ENCODE measurements around the gene CFAP46. TPM values are rescaled to one million over a fixed set of nuclear protein-coding genes. Genes with fewer than 3 reads are reported as not detected.

Gene CFAP46
- total RNA-seq, 2 experiments from 2014 or later: not detected

DNA sequence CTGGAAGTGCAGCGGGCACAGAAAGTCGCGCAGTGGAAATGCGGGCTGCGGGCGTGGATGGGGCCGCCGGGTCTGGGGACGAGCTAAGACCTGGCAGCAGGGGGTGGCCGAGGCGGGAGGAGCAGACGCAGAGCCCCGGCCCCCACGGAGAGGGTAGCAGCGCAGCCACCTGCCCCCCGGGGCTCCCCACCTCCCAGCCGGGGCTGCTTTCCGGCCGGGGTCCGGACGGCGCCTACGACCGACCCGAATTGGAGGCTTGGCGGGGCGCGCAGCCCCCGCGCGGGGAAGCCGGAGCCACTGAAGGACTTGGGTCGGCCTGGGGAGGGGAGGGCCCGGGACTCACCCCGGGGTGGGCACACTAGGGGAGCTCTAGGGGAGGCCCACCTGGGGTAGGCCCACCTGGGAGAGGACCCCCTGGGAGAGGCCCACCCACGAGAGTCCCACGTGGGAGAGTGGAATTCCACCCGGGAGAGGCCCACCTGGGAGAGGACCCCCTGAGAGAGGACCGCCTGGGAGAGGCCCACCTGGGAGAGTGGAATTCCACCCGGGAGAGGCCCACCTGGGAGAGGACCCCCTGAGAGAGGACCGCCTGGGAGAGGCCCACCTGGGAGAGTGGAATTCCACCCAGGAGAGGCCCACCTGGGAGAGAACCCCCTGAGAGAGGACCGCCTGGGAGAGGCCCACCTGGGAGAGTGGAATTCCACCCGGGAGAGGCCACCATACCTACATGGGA, 854 bp upstream of the CFAP46 start:
- Mint-ChIP-seq H3K4me1 (ENCODE audit: low read depth) (peaks cover 4% of the 10 kb centered on the region), H3K4me3 (no peak overlapping the region), H3K27ac (no peak overlapping the region), H3K27me3 (peaks cover 68% of the 10 kb centered on the region), H3K9me3 (no peaks in the 10 kb centered on the region), H3K36me3 (ENCODE audit: low read depth) (no peaks in the 10 kb centered on the region)
- ATAC-seq (ENCODE audit: poor library complexity): no peak
- CTCF ChIA-PET: no interaction called here
- intact Hi-C loops (cut with DNase I, micrococcal nuclease): no loop called here
- no peak overlapping the region for H3K4me3 ChIP-seq (ENCODE audit: low read length)
- H3K27me3 ChIP-seq (ENCODE audit: control insufficient read depth in 1 of 2, insufficient read depth in 2 of 2, low read length in 2 of 2): peaks cover 34 to 50% of the 10 kb centered on the region in 2 experiments
- POLR2A ChIA-PET: no interaction called here
- TF ChIP-seq, protein P1, sequence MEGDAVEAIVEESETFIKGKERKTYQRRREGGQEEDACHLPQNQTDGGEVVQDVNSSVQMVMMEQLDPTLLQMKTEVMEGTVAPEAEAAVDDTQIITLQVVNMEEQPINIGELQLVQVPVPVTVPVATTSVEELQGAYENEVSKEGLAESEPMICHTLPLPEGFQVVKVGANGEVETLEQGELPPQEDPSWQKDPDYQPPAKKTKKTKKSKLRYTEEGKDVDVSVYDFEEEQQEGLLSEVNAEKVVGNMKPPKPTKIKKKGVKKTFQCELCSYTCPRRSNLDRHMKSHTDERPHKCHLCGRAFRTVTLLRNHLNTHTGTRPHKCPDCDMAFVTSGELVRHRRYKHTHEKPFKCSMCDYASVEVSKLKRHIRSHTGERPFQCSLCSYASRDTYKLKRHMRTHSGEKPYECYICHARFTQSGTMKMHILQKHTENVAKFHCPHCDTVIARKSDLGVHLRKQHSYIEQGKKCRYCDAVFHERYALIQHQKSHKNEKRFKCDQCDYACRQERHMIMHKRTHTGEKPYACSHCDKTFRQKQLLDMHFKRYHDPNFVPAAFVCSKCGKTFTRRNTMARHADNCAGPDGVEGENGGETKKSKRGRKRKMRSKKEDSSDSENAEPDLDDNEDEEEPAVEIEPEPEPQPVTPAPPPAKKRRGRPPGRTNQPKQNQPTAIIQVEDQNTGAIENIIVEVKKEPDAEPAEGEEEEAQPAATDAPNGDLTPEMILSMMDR (IDR thresholded peaks at IDR 0.05): no peak
- no peak overlapping the region for H3K27ac ChIP-seq (ENCODE audit: low read depth in 1 of 2, low read length in 2 of 2)
- H3K4me1 ChIP-seq (ENCODE audit: insufficient read depth, low read length): peaks cover 8% of the 10 kb centered on the region
- peak in 1 of 14 experiments; percentile 2 for DNase-seq
- no peaks in the 10 kb centered on the region for H3K36me3 ChIP-seq (ENCODE audit: insufficient read depth, low read length)
- H3K9me3 ChIP-seq (ENCODE audit: control insufficient read depth in 1 of 2, insufficient read depth in 1 of 2, low read length in 2 of 2): peaks cover 0 to 16% of the 10 kb centered on the region in 2 experiments

DNA sequence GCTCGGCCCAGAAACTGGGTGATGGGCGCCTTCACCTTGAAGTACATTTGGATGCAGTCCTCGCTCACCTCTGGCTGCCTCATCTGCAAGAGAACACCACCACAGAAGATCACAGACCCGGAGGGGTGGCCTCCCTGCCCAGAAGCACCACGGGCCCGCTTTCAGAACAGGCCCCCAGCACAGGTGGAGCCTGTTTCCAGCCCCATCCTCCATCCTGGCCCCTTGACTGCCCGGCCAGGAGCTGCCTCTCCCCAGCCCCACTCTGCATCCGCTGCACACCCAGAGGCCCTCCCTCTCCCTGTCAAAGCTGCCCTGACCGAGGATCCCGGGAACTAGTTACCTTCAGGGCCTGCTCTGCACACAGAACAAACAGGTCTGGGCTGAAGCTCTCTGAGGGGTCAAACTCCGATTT, 724 bp downstream of the CFAP46 start:
- no peaks in the 10 kb centered on the region for H3K36me3 ChIP-seq (ENCODE audit: insufficient read depth, low read length)
- peaks cover 0 to 16% of the 10 kb centered on the region in 2 experiments for H3K9me3 ChIP-seq (ENCODE audit: control insufficient read depth in 1 of 2, insufficient read depth in 1 of 2, low read length in 2 of 2)
- H3K4me3 Mint-ChIP-seq: no peak overlapping the region
- TF ChIP-seq, protein P1 (IDR thresholded peaks at IDR 0.05): no peak
- H3K27me3 ChIP-seq (ENCODE audit: control insufficient read depth in 1 of 2, insufficient read depth in 2 of 2, low read length in 2 of 2): peaks cover 38 to 52% of the 10 kb centered on the region in 2 experiments
- no peak overlapping the region for H3K27ac ChIP-seq (ENCODE audit: low read depth in 1 of 2, low read length in 2 of 2)
- peaks cover 58% of the 10 kb centered on the region for H3K27me3 Mint-ChIP-seq
- peaks cover 8% of the 10 kb centered on the region for H3K4me1 ChIP-seq (ENCODE audit: insufficient read depth, low read length)
- no peaks in the 10 kb centered on the region for H3K36me3 Mint-ChIP-seq (ENCODE audit: low read depth)
- H3K27ac Mint-ChIP-seq: no peak overlapping the region
- H3K4me3 ChIP-seq (ENCODE audit: low read length): no peak overlapping the region
- H3K9me3 Mint-ChIP-seq: no peaks in the 10 kb centered on the region
- POLR2A ChIA-PET: no interaction called here
- no peak for ATAC-seq (ENCODE audit: poor library complexity)
- CTCF ChIA-PET: no interaction called here
- DNase-seq: peak in 1 of 14 experiments; percentile 3
- intact Hi-C loops (cut with DNase I, micrococcal nuclease): no loop called here
- peaks cover 4% of the 10 kb centered on the region for H3K4me1 Mint-ChIP-seq (ENCODE audit: low read depth)

DNA sequence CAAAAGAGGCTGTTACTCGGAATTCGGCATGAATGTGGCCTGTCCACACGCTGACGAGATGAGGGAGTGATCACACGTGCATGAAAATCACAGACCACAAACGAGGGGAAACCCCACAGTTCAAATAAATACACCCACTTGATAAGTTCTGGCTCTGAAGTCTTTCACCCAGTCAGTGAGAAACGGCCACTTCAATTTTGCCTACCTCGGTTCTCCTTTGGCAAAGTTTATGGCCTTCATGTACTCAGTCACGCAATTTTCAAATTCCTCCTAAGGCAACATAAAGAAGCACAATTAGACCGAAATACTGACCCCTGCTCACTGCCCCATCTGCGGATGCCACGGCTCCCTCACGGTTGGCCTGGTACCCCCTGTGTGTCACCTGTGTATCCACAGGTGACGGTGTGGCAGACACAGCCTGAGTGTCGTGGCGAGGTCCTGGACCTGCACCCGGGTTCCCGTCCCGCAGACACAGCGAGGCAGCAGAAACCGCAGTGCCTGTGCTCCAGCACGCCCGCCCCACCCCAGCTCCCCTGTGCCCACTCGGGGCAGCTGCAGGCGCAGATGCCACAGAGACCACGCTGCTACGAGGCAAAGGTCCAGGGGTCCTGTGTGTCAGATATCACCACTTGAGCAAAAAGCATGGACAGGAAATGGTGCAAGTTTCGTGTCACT, 1.4 kb downstream of the CFAP46 start:
- DNase-seq: peak in 1 of 14 experiments; percentile 0
- Mint-ChIP-seq H3K36me3 (ENCODE audit: low read depth) (no peaks in the 10 kb centered on the region), H3K27me3 (peaks cover 57% of the 10 kb centered on the region), H3K4me1 (ENCODE audit: low read depth) (peaks cover 4% of the 10 kb centered on the region), H3K9me3 (no peaks in the 10 kb centered on the region), H3K27ac (no peak overlapping the region), H3K4me3 (no peak overlapping the region)
- ChIA-PET CTCF (no interaction called here), POLR2A (no interaction called here)
- intact Hi-C loops (cut with DNase I, micrococcal nuclease): no loop called here
- TF ChIP-seq, protein P1 (IDR thresholded peaks at IDR 0.05): no peak
- Histone ChIP-seq H3K9me3 (ENCODE audit: control insufficient read depth in 1 of 2, insufficient read depth in 1 of 2, low read length in 2 of 2) (peaks cover 0 to 16% of the 10 kb centered on the region in 2 experiments), H3K36me3 (ENCODE audit: insufficient read depth, low read length) (no peaks in the 10 kb centered on the region), H3K27ac (ENCODE audit: low read depth in 1 of 2, low read length in 2 of 2) (no peak overlapping the region), H3K27me3 (ENCODE audit: control insufficient read depth in 1 of 2, insufficient read depth in 2 of 2, low read length in 2 of 2) (peaks cover 38 to 52% of the 10 kb centered on the region in 2 experiments), H3K4me3 (ENCODE audit: low read length) (no peak overlapping the region), H3K4me1 (ENCODE audit: insufficient read depth, low read length) (peaks cover 8% of the 10 kb centered on the region)
- ATAC-seq (ENCODE audit: poor library complexity): no peak
